H1 (cell line): Measurements from ENCODE around the gene ZNF100. TPM values are rescaled to one million over a fixed set of nuclear protein-coding genes. Genes with fewer than 3 reads are reported as not detected.

Experiments used
- CBX8 ChIP-seq: fragments of 300-800, 300-1000 bp; sonication (generic); IDR thresholded peaks from 2 replicates; pipeline ENCODE4 v1.7.1; 2016; ENCODE audit warnings: low read depth, low read length, borderline replicate concordance
- EGR1 ChIP-seq: IDR thresholded peaks from 2 replicates; pipeline ENCODE4 v1.6.1; 2011; ENCODE audit warnings: low read depth, low read length, borderline replicate concordance
- KDM1A ChIP-seq: fragments of 200-600, 300-600 bp; sonication (generic); IDR thresholded peaks from 2 replicates; pipeline ENCODE4 v1.7.1; 2016; ENCODE audit warnings: mild to moderate bottlenecking, low read length, borderline replicate concordance
- TAF1 ChIP-seq: IDR thresholded peaks from 2 replicates; pipeline ENCODE4 v1.6.1; 2011; ENCODE audit warnings: mild to moderate bottlenecking, low read depth, low read length
- TAF7 ChIP-seq: optimal IDR thresholded peaks from 2 replicates; pipeline ENCODE3; 2011; ENCODE audit warnings: low read depth, mild to moderate bottlenecking, inconsistent platforms, low read length, moderate library complexity, borderline replicate concordance
- YY1 ChIP-seq: IDR thresholded peaks from 2 replicates; pipeline ENCODE4 v1.6.1; 2011; ENCODE audit warnings: low read depth, mild to moderate bottlenecking, low read length
- polyA plus RNA-seq, 7 experiments: library from polyadenylated mRNA; depleted of rRNA in 3 of 7; stranded (reverse) in 5 of 7; unstranded in 2 of 7; fragments of >200 nt in 5 of 7; fragments of 200-250 nt in 2 of 7; gene quantifications; 1 replicate in 5 of 7; 2 replicates in 1 of 7; 4 replicates in 1 of 7; pipeline versions ENCODE4 v1.2.1 to v1.2.3, GENCODE V29; 2011 to 2013; ENCODE audit warnings: missing spikeins in 2 of 7, mixed read lengths in 2 of 7
- total RNA-seq: library from RNA; stranded (reverse); fragmentation: NEBNext Ultra II Directional; extraction: Animal tissue kit (Norgen Biotek cat#: 25700); gene quantifications from 2 replicates; pipeline ENCODE4 v1.2.1, GENCODE V29; 2021
- TF ChIP-seq, protein P1 (sequence below): fragments of 300-600 bp; sonication (generic); IDR thresholded peaks from 2 replicates; pipeline ENCODE4 v1.7.1; 2012; ENCODE audit warnings: low read length, moderate library complexity, mild to moderate bottlenecking, inconsistent platforms; ENCODE audit not compliant: insufficient replicate concordance
- TF ChIP-seq, protein P2 (sequence below): IDR thresholded peaks from 2 replicates; pipeline ENCODE4 v1.6.1; 2012; ENCODE audit warnings: low read length, inconsistent platforms

Gene ZNF100
- total and polyA plus RNA-seq, 2 of the 8 experiments (the other 6 are each of a cell fraction or from before 2014, with no cell fraction given) = 4.9 to 30.8 TPM

GRCh38 chr19:21812448-21812847 lies 45.1 kb upstream of the ZNF100 start (continued):
- TF ChIP-seq, protein P1, sequence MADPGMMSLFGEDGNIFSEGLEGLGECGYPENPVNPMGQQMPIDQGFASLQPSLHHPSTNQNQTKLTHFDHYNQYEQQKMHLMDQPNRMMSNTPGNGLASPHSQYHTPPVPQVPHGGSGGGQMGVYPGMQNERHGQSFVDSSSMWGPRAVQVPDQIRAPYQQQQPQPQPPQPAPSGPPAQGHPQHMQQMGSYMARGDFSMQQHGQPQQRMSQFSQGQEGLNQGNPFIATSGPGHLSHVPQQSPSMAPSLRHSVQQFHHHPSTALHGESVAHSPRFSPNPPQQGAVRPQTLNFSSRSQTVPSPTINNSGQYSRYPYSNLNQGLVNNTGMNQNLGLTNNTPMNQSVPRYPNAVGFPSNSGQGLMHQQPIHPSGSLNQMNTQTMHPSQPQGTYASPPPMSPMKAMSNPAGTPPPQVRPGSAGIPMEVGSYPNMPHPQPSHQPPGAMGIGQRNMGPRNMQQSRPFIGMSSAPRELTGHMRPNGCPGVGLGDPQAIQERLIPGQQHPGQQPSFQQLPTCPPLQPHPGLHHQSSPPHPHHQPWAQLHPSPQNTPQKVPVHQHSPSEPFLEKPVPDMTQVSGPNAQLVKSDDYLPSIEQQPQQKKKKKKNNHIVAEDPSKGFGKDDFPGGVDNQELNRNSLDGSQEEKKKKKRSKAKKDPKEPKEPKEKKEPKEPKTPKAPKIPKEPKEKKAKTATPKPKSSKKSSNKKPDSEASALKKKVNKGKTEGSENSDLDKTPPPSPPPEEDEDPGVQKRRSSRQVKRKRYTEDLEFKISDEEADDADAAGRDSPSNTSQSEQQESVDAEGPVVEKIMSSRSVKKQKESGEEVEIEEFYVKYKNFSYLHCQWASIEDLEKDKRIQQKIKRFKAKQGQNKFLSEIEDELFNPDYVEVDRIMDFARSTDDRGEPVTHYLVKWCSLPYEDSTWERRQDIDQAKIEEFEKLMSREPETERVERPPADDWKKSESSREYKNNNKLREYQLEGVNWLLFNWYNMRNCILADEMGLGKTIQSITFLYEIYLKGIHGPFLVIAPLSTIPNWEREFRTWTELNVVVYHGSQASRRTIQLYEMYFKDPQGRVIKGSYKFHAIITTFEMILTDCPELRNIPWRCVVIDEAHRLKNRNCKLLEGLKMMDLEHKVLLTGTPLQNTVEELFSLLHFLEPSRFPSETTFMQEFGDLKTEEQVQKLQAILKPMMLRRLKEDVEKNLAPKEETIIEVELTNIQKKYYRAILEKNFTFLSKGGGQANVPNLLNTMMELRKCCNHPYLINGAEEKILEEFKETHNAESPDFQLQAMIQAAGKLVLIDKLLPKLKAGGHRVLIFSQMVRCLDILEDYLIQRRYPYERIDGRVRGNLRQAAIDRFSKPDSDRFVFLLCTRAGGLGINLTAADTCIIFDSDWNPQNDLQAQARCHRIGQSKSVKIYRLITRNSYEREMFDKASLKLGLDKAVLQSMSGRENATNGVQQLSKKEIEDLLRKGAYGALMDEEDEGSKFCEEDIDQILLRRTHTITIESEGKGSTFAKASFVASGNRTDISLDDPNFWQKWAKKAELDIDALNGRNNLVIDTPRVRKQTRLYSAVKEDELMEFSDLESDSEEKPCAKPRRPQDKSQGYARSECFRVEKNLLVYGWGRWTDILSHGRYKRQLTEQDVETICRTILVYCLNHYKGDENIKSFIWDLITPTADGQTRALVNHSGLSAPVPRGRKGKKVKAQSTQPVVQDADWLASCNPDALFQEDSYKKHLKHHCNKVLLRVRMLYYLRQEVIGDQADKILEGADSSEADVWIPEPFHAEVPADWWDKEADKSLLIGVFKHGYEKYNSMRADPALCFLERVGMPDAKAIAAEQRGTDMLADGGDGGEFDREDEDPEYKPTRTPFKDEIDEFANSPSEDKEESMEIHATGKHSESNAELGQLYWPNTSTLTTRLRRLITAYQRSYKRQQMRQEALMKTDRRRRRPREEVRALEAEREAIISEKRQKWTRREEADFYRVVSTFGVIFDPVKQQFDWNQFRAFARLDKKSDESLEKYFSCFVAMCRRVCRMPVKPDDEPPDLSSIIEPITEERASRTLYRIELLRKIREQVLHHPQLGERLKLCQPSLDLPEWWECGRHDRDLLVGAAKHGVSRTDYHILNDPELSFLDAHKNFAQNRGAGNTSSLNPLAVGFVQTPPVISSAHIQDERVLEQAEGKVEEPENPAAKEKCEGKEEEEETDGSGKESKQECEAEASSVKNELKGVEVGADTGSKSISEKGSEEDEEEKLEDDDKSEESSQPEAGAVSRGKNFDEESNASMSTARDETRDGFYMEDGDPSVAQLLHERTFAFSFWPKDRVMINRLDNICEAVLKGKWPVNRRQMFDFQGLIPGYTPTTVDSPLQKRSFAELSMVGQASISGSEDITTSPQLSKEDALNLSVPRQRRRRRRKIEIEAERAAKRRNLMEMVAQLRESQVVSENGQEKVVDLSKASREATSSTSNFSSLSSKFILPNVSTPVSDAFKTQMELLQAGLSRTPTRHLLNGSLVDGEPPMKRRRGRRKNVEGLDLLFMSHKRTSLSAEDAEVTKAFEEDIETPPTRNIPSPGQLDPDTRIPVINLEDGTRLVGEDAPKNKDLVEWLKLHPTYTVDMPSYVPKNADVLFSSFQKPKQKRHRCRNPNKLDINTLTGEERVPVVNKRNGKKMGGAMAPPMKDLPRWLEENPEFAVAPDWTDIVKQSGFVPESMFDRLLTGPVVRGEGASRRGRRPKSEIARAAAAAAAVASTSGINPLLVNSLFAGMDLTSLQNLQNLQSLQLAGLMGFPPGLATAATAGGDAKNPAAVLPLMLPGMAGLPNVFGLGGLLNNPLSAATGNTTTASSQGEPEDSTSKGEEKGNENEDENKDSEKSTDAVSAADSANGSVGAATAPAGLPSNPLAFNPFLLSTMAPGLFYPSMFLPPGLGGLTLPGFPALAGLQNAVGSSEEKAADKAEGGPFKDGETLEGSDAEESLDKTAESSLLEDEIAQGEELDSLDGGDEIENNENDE = no peak
- TF ChIP-seq TAF1 = no peak
- no peak for TF ChIP-seq TAF7
- TF ChIP-seq, protein P2, sequence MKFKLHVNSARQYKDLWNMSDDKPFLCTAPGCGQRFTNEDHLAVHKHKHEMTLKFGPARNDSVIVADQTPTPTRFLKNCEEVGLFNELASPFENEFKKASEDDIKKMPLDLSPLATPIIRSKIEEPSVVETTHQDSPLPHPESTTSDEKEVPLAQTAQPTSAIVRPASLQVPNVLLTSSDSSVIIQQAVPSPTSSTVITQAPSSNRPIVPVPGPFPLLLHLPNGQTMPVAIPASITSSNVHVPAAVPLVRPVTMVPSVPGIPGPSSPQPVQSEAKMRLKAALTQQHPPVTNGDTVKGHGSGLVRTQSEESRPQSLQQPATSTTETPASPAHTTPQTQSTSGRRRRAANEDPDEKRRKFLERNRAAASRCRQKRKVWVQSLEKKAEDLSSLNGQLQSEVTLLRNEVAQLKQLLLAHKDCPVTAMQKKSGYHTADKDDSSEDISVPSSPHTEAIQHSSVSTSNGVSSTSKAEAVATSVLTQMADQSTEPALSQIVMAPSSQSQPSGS = no peak
- TF ChIP-seq CBX8 = no peak
- TF ChIP-seq YY1 = no peak
- no peak for TF ChIP-seq KDM1A
- no peak for TF ChIP-seq EGR1
